Heart left ventricle (tissue), 13 donors: Measurements from ENCODE around the gene ALDH1L1.

Experiments used
- POLR2A ChIP-seq, 2 donors: fragments of 450-650 bp; IDR thresholded peaks; one replicate each; pipeline ENCODE4 v1.6.1; 2017; ENCODE audit warnings: antibody characterized with exemption in 2 of 2, mild to moderate bottlenecking in 2 of 2, moderate library complexity in 2 of 2
- TF ChIP-seq, protein P1 (sequence below), 12 donors: fragments of 200-600 bp; sonication (generic) in 4 of 12; IDR thresholded peaks; one replicate each; pipeline versions ENCODE4 v1.5.0 to v1.8.0; 2018 to 2022; ENCODE audit warnings: antibody characterized with exemption in 12 of 12, mild to moderate bottlenecking in 5 of 12
- donor health status: ischemic (EF 13 %, LVEDD 7.1; RV severe dilation, severe dysfunction).
- donor health status: DM: no; HTN: yes; CAD: no.
- donor health status: DM: no; HTN: no; CAD: no.
- donor health status: ischemic (EF 25% LVEDD 6.9; RV normal size, moderate dysfunction).
- donor health status: ischemic (EF 25% LVEDD 5.7; RV mildly dilated, moderate dysfunction).
- donor health status: ischemic (EF 35%, LVEDD 5.7; RV mildly dilated, moderate dysfunction).
- donor health status: nonischemic (EF 11% LVEDD 7.7; RV severe dilation, severe dysfunction).
- donor health status: DM: yes; HTN: yes; CAD: no.
- donor health status: PGD.
- donor health status: ischemic (EF 29% LVEDD 5.4; RV normal size, mild dysfunction).
- donor health status: nonischemic (EF 23%, LVEDD 6.1; RV moderate dilation, normal function).

DNA sequence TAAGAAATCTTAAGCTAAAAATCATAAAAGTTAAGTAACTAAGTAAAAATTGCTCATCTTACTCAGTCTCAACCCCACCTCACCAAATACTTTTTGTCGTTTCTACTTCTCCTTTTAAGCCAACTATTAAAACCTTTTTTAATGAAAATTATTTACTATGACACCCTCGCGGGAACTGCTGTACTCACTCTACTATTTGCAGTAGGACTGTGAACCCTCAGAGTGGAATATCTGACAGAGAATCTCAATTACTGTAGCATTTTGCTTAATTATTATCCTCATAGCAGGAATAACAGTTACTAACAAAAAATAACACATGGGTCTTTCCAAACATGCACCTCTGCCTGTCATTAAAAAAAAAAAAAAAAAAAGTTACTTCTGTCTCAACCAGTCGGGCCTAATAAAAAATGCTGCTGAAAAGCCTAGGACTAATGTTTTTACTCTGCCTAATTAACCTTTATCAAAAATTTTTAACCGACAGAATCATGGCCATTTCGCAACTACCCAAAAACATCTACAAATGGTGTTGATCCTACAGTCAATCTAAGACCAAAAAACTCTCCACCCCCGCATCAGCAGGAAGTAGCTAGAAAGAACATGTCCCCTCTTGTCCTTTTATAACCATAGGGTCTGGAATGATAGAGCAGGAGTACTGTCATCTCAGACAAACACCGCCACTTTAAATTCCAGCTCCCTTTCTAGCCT lies 10.2 kb downstream of the ALDH1L1 start:
- TF ChIP-seq, protein P1, sequence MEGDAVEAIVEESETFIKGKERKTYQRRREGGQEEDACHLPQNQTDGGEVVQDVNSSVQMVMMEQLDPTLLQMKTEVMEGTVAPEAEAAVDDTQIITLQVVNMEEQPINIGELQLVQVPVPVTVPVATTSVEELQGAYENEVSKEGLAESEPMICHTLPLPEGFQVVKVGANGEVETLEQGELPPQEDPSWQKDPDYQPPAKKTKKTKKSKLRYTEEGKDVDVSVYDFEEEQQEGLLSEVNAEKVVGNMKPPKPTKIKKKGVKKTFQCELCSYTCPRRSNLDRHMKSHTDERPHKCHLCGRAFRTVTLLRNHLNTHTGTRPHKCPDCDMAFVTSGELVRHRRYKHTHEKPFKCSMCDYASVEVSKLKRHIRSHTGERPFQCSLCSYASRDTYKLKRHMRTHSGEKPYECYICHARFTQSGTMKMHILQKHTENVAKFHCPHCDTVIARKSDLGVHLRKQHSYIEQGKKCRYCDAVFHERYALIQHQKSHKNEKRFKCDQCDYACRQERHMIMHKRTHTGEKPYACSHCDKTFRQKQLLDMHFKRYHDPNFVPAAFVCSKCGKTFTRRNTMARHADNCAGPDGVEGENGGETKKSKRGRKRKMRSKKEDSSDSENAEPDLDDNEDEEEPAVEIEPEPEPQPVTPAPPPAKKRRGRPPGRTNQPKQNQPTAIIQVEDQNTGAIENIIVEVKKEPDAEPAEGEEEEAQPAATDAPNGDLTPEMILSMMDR (IDR thresholded peaks at IDR 0.05) = no peak
- TF ChIP-seq POLR2A (IDR thresholded peaks at IDR 0.05) = no peak
